Daoy (cell line): ENCODE measurements around the gene DZIP3. TPM values are rescaled to one million over a fixed set of nuclear protein-coding genes. Genes with fewer than 3 reads are reported as not detected.
"Not testable (repeated sequence)": the region's sequence is repeated elsewhere in the genome, so short reads cannot be mapped to it uniquely, and the experiment has no call there.

ENCODE experiments used
- DNase-seq: peaks from one replicate; pipeline ENCODE4 v3.0.0-alpha.2; 2015; ENCODE audit warnings: low read depth
- total RNA-seq: library from RNA; depleted of rRNA; stranded (reverse); fragments of >200 nt; shearing (Covaris generic); gene quantifications from 2 replicates; pipeline ENCODE4 v1.2.3, GENCODE V29; 2014; rRNA removed

The DZIP3 gene
- total RNA-seq, 1 experiment from 2014 or later: 8.2 TPM

GRCh38 chr3:108677811-108678210 is 88.3 kb downstream of the DZIP3 start:
- DNase-seq: no peak

DNA sequence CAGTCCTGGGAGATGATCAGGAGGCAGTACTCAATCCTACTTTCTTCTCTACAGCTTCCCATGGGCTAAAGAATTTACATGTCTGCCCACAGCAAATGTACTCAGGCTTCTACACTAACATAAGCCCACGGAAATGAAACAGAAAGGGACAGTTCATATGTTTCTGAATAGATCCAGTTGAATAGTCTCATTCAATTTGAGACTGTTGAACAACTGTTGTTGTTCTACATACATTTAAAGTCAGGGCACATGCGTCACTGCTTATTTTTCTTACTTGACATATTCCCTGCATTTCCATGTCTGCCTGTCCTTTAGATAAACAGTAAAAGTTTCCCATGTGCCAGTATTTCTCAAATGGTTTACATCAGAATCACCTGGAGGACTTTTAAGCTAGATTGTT is 102.8 kb downstream of the DZIP3 start:
- not testable (repeated sequence) for DNase-seq

- no peak for DNase-seq
These were observed 108.9 kb downstream of the DZIP3 start for GRCh38 chr3:108698461-108698860.

DNA sequence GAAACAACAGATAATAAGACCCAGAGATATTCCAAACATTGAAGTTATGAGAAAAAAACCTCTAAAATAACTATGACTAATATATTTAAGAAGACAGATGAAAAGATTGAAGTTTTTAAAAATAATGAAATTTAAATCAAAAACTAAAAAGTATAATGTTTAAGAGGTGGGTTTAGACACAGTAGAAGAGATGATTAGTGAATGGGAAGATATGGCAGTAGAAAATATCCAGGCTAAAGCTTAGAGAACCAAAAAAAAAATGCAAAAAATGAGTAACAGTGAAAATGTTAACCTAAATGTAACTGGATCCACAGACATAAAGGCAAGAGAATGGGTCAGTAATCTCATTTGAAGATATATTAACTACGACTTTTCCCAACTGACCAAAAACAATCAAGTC is 115.5 kb downstream of the DZIP3 start:
- no peak for DNase-seq

DNA sequence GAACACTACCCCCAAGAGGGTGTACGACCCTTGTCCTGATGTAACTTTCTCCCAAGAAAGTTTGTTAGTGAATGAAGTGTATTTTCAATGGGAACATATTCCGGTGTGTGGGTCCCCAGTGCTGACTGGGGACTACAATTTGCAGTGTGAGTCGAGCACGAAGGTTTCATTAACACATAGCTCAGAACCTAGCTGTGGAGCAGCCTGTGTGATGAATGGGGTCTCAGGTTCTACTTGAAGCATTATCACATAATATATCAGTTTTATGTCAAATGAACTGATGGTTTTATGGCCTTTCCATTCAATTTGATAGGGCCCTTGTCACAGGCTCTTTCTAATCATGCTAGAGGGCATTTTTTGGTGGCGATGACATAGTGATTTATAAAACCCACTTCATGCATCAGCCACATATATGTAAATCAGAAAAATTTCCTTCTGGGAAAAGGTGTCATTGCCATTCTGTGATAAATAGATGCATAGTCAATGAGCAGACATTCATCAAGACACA is 123.5 kb downstream of the DZIP3 start:
- no peak for DNase-seq

- no peak for DNase-seq
These were observed 124.3 kb downstream of the DZIP3 start for GRCh38 chr3:108713816-108714215.

DNA sequence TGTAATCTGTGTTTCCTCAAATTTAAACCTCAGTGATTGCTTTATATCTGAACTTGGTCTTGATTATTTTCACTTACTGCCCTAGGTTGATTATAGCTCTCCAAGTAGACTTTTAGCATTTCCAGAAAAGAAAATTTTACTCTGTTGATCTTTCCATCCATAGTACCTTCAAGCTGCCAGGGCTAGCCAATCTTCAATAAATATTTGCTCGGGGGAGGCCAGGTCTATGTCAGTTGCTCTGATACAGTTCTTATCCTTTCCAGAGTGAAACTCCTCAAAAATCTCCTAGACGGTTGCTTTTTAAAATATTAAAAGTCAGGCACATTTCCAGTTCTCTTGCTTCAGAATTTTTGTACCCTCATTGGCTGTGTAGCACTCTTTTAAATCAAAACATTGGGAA is 128.9 kb downstream of the DZIP3 start:
- DNase-seq: no peak

DNA sequence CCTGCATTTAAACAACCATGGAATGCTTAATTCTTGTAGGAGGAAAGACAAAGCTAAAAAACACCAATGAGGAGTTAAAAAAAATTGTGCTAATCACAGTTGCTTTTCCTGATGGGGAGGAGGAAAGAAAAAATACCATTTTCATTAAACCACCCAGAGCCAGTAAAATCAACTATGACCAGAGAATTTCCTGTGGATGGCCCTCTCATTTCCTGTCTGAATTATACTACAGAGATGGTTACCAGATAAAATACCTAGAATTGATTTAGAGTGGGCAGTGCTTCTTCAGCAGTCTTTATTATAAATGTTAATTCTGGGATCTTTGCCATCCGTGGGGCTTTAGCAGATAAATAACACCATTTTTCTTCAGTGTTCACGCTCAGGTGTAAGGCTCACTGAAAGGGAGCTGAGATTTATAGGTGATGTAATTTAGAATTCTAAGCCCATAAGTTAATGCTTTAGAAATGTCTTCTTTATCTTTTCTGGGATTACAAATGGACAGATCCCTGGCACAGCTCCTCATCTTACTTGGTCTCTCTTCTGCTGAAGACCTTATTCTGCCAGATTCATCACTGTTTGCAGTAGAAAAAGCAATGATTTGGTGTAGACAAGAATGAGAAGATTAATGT is 129.8 kb downstream of the DZIP3 start:
- no peak for DNase-seq

DNA sequence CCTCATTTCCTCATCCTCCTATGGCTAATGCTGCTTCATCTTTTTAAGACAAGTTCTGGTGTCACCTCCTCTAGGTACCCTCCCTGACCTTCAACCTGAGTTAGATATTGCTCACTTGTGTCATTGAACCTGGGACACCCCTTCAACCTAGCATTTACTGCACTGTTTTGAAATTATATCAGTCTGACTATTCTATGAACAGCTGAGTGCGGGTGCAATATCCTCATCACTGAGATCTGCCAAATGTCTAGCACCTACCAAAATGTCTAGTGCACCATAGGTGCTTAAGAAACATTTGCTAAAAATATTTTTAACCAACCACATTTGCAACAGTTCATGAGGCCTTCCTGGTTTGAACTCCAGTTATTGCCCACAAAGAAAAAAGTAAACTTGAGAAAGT is 133.2 kb downstream of the DZIP3 start:
- DNase-seq: no peak

DNA sequence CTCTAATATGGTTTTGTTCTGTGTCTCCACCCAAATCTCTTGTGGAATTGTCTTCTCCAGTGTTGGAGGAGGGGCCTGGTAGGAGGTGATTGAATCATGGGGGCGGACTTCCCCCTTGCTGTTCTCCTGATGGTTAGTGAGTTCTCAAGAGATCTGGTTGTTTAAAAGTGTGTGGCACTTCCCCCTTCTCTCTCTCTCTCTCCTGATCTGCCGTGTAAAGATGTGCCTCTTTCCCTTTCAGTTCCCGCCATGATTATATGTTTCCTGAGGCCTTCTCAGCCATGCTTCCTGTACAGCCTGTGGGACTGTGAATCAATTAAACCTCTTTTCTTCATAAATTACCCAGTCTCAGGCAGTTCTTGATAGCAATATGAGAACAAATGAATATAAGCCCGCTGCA is 134.6 kb downstream of the DZIP3 start:
- no peak for DNase-seq

DNA sequence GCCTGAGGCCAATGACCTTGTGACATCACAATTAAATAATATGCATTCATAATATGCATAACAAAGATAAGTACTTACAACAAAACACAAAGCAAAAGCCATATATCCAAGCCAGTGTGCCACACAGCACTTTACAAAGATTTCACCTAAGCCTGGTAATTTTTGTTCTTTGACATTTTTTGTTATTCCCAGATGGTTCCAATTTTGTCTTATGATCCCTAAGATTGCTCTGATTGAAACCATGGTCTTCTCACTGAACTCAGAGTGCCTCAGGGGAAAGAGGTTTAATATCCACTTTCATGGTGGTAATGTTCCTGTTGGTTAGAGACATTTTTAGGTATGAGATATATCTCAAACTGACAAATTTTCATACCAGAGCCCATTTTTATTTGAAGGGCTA is 138.6 kb downstream of the DZIP3 start:
- no peak for DNase-seq

- no peak for DNase-seq
These were observed 139.4 kb downstream of the DZIP3 start for GRCh38 chr3:108728934-108729333.

DNA sequence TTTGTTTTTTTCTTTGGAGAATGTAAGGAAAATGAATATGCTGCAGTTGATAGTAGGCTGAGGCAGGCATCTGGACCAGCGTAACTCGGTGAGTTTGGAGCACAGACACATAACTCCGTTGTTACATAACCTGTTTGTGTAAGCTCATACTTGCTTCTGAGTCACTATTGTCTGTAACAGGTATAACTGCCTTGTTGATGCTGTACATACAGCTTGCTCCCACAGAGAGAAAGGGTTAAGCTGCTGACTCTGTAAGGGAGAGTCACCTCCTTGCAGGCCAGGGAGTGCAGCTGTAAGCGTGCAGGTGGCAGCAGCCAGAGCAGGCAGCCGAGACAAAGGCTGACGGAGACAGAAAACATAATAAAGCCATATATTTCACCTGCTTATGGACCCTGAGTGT is 147.3 kb downstream of the DZIP3 start:
- no peak for DNase-seq

- DNase-seq: no peak
These were observed 153.4 kb downstream of the DZIP3 start for GRCh38 chr3:108742929-108743328.

Other genes starting within 250 kb of the DZIP3 start
- gene MYH15, start 79.1 kb upstream of the DZIP3 start, total RNA-seq: 0.18 and 1.1 TPM in 2 replicates
- gene CIP2A, start 284 bp upstream of the DZIP3 start, total RNA-seq: 59.8 and 69.6 TPM in 2 replicates
- not detected in 2 replicates for gene RETNLB, start 167.7 kb downstream of the DZIP3 start, total RNA-seq
- not detected in 2 replicates for gene TRAT1, start 233.1 kb downstream of the DZIP3 start, total RNA-seq